ENCODE results near the gene NVL.

GRCh38 chr1:224333309-224333926, 3.4 kb upstream of the NVL start:
- TF ChIP-seq EP300 (IDR thresholded peaks at IDR 0.05) (no peak), CTCF (IDR thresholded peaks at IDR 0.05) (peak; percentile 41 to 69 (median 49))
